Stimulated activated CD4-positive, alpha-beta T cell treated with anti-CD3 and anti-CD28 coated beads, Interleukin-12 subunit alpha, Interleukin-12 subunit beta, amount 100 ng/mL, for 4 hours (primary cell): ENCODE data around the gene SH3BP5.
A peak's percentile ranks its signal among the peaks of the same experiment; 100 is the strongest.

Experiments
- DNase-seq: peaks from one replicate; pipeline ENCODE4 v3.0.0-alpha.2; 2020

The SH3BP5 gene

DNA sequence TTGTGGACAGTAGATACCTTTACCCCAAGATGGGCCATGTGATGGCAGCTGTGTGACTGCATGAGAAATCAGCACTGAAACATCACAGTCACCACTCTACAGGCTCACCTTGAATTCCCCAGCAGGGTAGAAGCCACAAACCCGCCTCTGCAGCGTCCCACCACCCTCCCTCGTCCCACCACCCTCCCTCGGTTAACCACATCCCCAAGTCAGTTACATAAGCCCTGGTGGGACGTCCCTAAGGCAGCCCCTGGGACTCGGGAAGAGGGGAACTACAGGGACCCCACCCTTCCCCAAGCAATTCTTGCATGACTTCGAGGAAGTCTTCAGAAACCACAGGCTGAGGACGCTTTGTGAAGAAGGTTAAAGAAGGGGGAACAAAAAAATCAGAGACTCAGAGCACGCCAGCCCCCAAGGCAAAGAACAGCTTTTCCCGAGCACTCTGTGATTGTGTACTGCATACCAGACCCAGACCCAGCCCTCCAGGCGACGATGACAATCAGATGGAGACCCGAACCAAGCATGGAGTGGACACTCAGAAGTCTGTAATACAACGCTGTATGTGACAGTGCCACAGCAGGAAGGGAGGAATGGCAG is 60.5 kb downstream of the SH3BP5 start:
- peak; percentile 62 for DNase-seq

GRCh38 chr3:15271030-15271429 is 61.4 kb downstream of the SH3BP5 start:
- no peak for DNase-seq

DNA sequence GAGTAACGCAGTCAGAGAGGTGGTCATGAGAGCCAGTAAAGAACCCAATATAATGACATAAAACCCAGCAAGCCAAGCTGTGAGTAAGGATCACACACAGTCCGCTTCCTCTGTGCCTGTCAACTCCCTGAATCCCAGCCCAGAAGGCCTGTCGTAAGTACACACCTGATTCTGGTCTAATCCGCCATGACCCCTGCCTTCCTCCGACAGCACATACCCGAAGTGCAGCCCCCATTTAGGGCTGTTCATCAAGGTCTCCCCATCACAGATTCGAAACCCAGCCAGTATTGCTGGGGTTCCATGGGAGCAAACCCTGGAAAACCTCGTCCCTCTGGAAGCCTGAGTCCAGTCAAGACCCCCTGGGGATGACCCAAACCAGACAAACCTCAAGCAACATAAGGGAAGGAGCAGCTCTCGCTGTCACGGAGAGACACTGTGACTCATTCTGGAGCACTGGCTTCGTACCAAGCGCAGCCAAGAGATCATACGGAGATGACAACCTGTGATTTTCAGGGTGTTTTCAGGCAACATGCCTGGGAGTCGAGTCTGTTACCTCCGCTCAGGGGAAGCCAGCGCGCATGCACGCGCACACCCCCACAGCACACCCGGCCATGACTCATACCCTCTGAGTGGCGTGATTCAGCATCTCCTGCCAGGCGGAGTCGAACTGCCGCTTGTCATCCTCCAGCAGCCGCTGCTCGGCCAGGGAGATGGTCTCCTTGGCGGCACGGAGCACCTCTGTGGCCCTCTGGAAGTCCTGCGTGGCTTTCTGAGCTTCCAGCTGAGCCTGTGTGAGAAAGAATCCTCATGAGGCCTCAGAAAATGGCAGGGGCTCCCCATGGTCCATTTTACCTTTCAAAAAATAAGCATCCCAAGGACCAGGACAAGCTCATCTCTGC is 63.0 kb downstream of the SH3BP5 start:
- peak; percentile 77 for DNase-seq

GRCh38 chr3:15268033-15268631 is 64.3 kb downstream of the SH3BP5 start:
- DNase-seq: peak; percentile 82

- DNase-seq: no peak
Measured at GRCh38 chr3:15267502-15267901, 64.9 kb downstream of the SH3BP5 start.

GRCh38 chr3:15266510-15267376 is 65.6 kb downstream of the SH3BP5 start:
- DNase-seq: no peak

GRCh38 chr3:15265655-15266509 is 66.5 kb downstream of the SH3BP5 start:
- DNase-seq: no peak

GRCh38 chr3:15264486-15264885 is 67.9 kb downstream of the SH3BP5 start:
- DNase-seq: no peak

DNA sequence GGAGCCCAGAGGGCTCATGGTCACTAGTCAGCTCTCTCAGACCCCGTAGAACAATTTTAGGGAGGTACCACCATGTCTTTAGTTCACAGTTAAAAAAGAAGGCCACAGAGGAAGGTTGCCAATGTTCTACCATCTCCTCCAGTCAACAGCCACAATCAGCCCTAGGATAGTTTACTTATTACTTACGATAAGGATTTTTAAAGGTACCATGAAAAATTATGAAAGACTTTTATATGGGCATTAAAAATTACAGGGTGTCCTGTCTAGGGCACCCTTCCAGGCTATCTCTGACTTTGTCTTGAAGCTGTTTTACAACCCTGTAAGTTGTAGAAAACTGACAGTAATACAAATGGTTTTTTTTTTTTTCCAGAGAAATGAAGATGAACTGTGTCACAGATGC is 68.5 kb downstream of the SH3BP5 start:
- DNase-seq: no peak

DNA sequence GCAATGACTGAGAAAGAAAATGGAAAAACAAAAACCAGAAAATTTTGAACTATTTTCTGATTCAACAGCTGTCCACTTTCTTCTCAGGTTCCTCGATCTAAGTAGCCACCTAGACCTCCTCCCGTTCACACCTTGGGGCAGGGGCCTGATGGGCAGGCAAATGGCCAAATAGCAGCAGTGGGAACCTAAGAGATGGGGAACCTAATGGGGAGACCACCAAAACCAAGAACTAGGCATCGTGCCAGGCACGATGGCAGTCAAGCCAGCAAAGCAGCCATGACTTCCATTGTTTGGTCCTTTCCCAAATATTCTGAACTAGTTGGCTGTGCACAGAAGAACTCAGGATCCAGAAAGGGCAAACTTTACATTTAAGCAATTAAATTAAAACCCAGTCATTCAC is 69.3 kb downstream of the SH3BP5 start:
- no peak for DNase-seq

DNA sequence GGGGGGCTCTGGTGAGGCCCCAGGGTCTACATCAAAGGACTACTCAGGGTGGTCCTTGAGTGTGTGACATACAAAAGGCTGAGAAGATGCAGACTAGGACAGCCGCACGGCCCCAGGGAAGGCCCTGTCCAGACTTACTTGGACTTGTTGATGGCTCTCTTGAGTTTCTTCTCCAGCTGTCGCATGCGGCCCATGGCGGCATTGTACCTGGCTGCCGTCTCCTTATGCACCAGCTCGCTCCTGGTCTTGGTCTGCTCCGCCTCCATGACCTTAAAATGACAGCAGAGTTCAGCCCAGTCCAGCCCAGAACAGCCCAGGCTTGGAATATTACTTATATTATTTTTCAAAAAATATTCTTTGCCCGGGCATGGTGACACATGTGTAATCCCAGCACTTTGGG is 70.4 kb downstream of the SH3BP5 start:
- no peak for DNase-seq

- DNase-seq: no peak
Measured at GRCh38 chr3:15261274-15261673, 71.1 kb downstream of the SH3BP5 start.

DNA sequence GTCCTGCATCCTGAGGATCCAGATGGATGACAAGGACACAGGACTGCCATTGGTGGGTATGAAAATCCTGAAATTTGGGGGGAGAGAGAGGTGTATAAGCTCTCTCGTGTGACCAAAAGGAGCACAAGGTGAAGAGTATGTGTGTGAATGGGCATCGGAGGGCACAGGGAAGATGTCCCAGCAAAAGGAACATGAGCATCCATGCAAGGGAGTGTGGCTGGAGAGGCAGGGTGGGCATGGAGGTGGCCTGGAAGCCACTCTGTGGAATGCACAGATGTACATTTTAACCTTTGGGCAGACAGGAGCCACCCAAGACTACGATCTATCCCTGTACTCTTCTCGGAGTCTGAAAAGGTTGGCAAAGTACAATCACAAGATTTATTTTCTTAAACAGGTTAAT is 71.9 kb downstream of the SH3BP5 start:
- DNase-seq: no peak

DNA sequence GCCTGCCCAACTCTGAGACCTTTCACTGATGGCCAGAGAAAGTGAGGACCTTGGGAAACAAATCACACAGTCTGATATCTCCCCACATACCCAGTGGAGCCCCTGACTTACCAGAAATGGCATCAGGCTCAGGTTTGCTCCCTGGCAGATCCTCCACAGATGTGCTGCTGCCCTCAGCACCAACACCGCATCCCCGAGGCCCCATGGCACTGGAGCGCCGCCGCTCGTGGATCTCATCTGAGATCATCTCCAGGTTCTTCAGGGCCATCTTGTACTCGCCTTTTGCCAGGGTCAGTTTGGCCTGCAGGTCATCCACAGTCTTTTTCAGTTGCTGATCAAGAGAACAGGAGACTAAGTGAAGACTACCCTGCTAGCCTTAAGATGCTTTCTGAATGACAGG is 73.7 kb downstream of the SH3BP5 start:
- DNase-seq: no peak

DNA sequence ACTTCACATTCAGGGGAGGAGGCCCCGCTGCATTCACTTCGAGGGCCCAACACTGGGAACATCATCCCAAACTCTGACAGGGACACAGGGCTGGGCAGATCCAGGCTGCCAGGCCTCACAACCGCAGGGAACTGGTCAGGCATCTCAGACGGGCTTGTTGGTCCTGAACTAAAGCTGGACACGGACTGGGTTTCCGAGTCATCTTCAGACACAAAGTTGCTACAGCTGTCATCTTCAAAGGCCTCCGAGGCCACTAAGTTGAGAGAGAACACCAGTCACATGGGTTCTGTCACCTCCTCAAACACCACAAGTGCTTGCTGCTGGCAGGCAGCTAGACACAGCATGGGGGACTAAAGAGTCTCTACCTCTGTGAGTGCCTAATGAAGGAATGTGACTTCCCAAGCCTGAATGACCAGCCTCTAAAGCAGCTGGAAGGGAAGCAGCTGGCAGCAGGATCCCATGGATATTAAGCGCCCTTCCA is 75.5 kb downstream of the SH3BP5 start:
- no peak for DNase-seq

GRCh38 chr3:15255215-15255614 is 77.2 kb downstream of the SH3BP5 start:
- no peak for DNase-seq

GRCh38 chr3:15253023-15253697 is 79.2 kb downstream of the SH3BP5 start:
- no peak for DNase-seq

DNA sequence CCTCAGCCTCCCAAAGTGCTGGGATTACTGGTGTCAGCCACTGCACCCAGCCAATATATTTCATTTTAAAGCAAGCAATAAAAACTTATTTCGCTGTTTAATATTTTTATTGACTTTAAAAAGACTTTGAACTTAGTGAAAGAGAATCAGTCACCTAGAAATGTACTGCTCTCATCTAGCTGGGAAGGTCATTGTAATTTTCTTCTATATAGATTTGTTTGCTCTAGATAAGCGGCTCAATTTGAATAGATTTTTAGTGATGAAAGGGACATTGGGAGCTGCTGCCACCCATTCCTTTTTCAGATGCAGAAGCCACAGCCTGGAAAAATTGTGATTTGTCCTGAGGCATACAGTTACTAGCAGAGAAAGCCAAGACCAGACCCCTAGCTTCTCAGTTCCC is 86.2 kb downstream of the SH3BP5 start:
- DNase-seq: no peak

GRCh38 chr3:15243822-15244482 is 88.4 kb downstream of the SH3BP5 start:
- no peak for DNase-seq

- DNase-seq: peak; percentile 37
Measured at GRCh38 chr3:15241341-15241740, 91.0 kb downstream of the SH3BP5 start.

- DNase-seq: no peak
Measured at GRCh38 chr3:15229262-15229661, 103.1 kb downstream of the SH3BP5 start.
